SJSA1 (cell line): Measurements from ENCODE around the gene CLIP4. TPM values are rescaled to one million over a fixed set of nuclear protein-coding genes. Genes with fewer than 3 reads are reported as not detected.

Source experiments
- DNase-seq, 2 experiments: peaks; one replicate each; pipeline ENCODE4 v3.0.0-alpha.2; 2015 to 2020; ENCODE audit warnings: low spot score in 2 of 2, low read depth in 1 of 2
- H3K27ac ChIP-seq: fragments of 250-450 bp; sonication (Bioruptor Pico); 2 replicates; pipeline ENCODE4 v1.5.1; 2020; ENCODE audit warnings: mild to moderate bottlenecking, moderate library complexity
- H3K27me3 ChIP-seq: fragments of 250-450 bp; sonication (Bioruptor Pico); replicated peaks from 2 replicates; pipeline ENCODE4 v1.5.1; 2020; ENCODE audit warnings: mild to moderate bottlenecking, moderate library complexity
- H3K36me3 ChIP-seq: fragments of 250-450 bp; sonication (Bioruptor Pico); 2 replicates; pipeline ENCODE4 v1.5.1; 2020; ENCODE audit warnings: mild to moderate bottlenecking
- H3K4me1 ChIP-seq: fragments of 250-450 bp; sonication (Bioruptor Pico); replicated peaks from 2 replicates; pipeline ENCODE4 v1.6.1; 2021; ENCODE audit warnings: mild to moderate bottlenecking
- H3K4me3 ChIP-seq: fragments of 250-450 bp; sonication (Bioruptor Pico); 2 replicates; pipeline ENCODE4 v1.5.1; 2020; ENCODE audit warnings: mild to moderate bottlenecking
- H3K9me3 ChIP-seq: fragments of 250-450 bp; sonication (Bioruptor Pico); replicated peaks from 2 replicates; pipeline ENCODE4 v1.5.1; 2020; ENCODE audit warnings: mild to moderate bottlenecking
- total RNA-seq: library from RNA; depleted of rRNA; stranded (reverse); fragments of >200 nt; shearing (Covaris generic); gene quantifications from 2 replicates; pipeline ENCODE4 v1.2.3, GENCODE V29; 2014

The CLIP4 gene
- total RNA-seq, 1 experiment from 2014 or later: 34.2 TPM

GRCh38 chr2:29129586-29130281 lies 14.5 kb downstream of the CLIP4 start:
- Histone ChIP-seq H3K36me3 (peaks cover 41% of the 10 kb centered on the region), H3K27me3 (no peaks in the 10 kb centered on the region), H3K27ac (peak overlapping the region; percentile 84), H3K4me1 (peaks cover 41% of the 10 kb centered on the region), H3K4me3 (no peak overlapping the region), H3K9me3 (no peaks in the 10 kb centered on the region; the same call in 1 of the 2 replicates)
- DNase-seq: peak in 1 of 2 experiments; percentile 52

GRCh38 chr2:29130295-29130694 lies 15.1 kb downstream of the CLIP4 start:
- Histone ChIP-seq H3K27ac (peak overlapping the region; percentile 84), H3K27me3 (no peaks in the 10 kb centered on the region), H3K4me3 (no peak overlapping the region), H3K36me3 (peaks cover 36% of the 10 kb centered on the region), H3K9me3 (no peaks in the 10 kb centered on the region), H3K4me1 (peaks cover 41% of the 10 kb centered on the region)
- DNase-seq: peak; percentile 53 to 57

GRCh38 chr2:29134933-29135332 lies 19.7 kb downstream of the CLIP4 start:
- peaks cover 4% of the 10 kb centered on the region for H3K9me3 ChIP-seq

GRCh38 chr2:29139152-29139551 lies 23.9 kb downstream of the CLIP4 start:
- Histone ChIP-seq H3K4me1 (0 out of 2 replicates have a peak, but pooled peaks cover 3% of the 10 kb centered on the region), H3K27ac (no peak overlapping the region)
- no peak for DNase-seq

More at GRCh38 chr2:29134933-29135332, 19.7 kb downstream of the CLIP4 start:
- Histone ChIP-seq H3K27me3 (no peaks in the 10 kb centered on the region), H3K4me1 (peaks cover 12% of the 10 kb centered on the region), H3K27ac (no peak overlapping the region), H3K4me3 (no peak overlapping the region), H3K36me3 (peaks cover 51% of the 10 kb centered on the region)
- DNase-seq: no peak

GRCh38 chr2:29139731-29140130 lies 24.5 kb downstream of the CLIP4 start:
- H3K27me3 ChIP-seq: no peaks in the 10 kb centered on the region
- DNase-seq: no peak
- H3K4me3 ChIP-seq: no peak overlapping the region
- H3K27ac ChIP-seq: no peak overlapping the region
- H3K36me3 ChIP-seq: peaks cover 31% of the 10 kb centered on the region
- 0 out of 2 replicates have a peak, but pooled peaks cover 3% of the 10 kb centered on the region for H3K4me1 ChIP-seq
- H3K9me3 ChIP-seq: peaks cover 4% of the 10 kb centered on the region

More at GRCh38 chr2:29139152-29139551, 23.9 kb downstream of the CLIP4 start:
- H3K4me3 ChIP-seq: no peak overlapping the region
- no peaks in the 10 kb centered on the region for H3K27me3 ChIP-seq
- peaks cover 4% of the 10 kb centered on the region for H3K9me3 ChIP-seq
- peaks cover 31% of the 10 kb centered on the region for H3K36me3 ChIP-seq

GRCh38 chr2:29143657-29144056 lies 28.4 kb downstream of the CLIP4 start:
- DNase-seq: no peak

GRCh38 chr2:29146197-29146596 lies 31.0 kb downstream of the CLIP4 start:
- no peak overlapping the region for H3K4me3 ChIP-seq
- H3K27ac ChIP-seq: no peak overlapping the region
- H3K9me3 ChIP-seq: no peaks in the 10 kb centered on the region
- no peaks in the 10 kb centered on the region for H3K4me1 ChIP-seq
- no peaks in the 10 kb centered on the region for H3K27me3 ChIP-seq
- H3K36me3 ChIP-seq: peaks cover 12% of the 10 kb centered on the region
- DNase-seq: no peak

More at GRCh38 chr2:29143657-29144056, 28.4 kb downstream of the CLIP4 start:
- Histone ChIP-seq H3K4me3 (no peak overlapping the region), H3K9me3 (peaks cover 2% of the 10 kb centered on the region), H3K27me3 (no peaks in the 10 kb centered on the region), H3K4me1 (0 out of 2 replicates have a peak, but pooled peaks cover 3% of the 10 kb centered on the region), H3K36me3 (peaks cover 15% of the 10 kb centered on the region), H3K27ac (no peak overlapping the region)

GRCh38 chr2:29147963-29148362 lies 32.7 kb downstream of the CLIP4 start:
- Histone ChIP-seq H3K36me3 (peaks cover 22% of the 10 kb centered on the region), H3K27me3 (no peaks in the 10 kb centered on the region), H3K4me1 (no peaks in the 10 kb centered on the region), H3K27ac (no peak overlapping the region), H3K4me3 (no peak overlapping the region), H3K9me3 (no peaks in the 10 kb centered on the region)
- DNase-seq: no peak

GRCh38 chr2:29154610-29155009 lies 39.4 kb downstream of the CLIP4 start:
- peaks cover 58% of the 10 kb centered on the region for H3K36me3 ChIP-seq
- no peak overlapping the region for H3K4me3 ChIP-seq
- H3K9me3 ChIP-seq: no peaks in the 10 kb centered on the region
- no peak for DNase-seq
- no peaks in the 10 kb centered on the region for H3K27me3 ChIP-seq
- no peak overlapping the region for H3K27ac ChIP-seq
- no peaks in the 10 kb centered on the region for H3K4me1 ChIP-seq

- H3K4me3 ChIP-seq: no peak overlapping the region
- H3K27me3 ChIP-seq: no peaks in the 10 kb centered on the region
- no peaks in the 10 kb centered on the region for H3K9me3 ChIP-seq
- H3K27ac ChIP-seq: no peak overlapping the region
- H3K4me1 ChIP-seq: no peaks in the 10 kb centered on the region
- no peak for DNase-seq
- H3K36me3 ChIP-seq: peaks cover 62% of the 10 kb centered on the region
Observed at GRCh38 chr2:29155578-29155977, 40.4 kb downstream of the CLIP4 start.

- H3K36me3 ChIP-seq: peaks cover 63% of the 10 kb centered on the region
- no peak overlapping the region for H3K4me3 ChIP-seq
- DNase-seq: no peak
- no peaks in the 10 kb centered on the region for H3K27me3 ChIP-seq
- H3K9me3 ChIP-seq: no peaks in the 10 kb centered on the region
- no peak overlapping the region for H3K27ac ChIP-seq
- H3K4me1 ChIP-seq: no peaks in the 10 kb centered on the region
Observed at GRCh38 chr2:29157131-29157530, 41.9 kb downstream of the CLIP4 start.

GRCh38 chr2:29159125-29159524 lies 43.9 kb downstream of the CLIP4 start:
- H3K9me3 ChIP-seq: no peaks in the 10 kb centered on the region
- H3K27me3 ChIP-seq: no peaks in the 10 kb centered on the region
- H3K4me3 ChIP-seq: no peak overlapping the region
- no peak for DNase-seq
- H3K36me3 ChIP-seq: peaks cover 45% of the 10 kb centered on the region
- no peaks in the 10 kb centered on the region for H3K4me1 ChIP-seq
- H3K27ac ChIP-seq: no peak overlapping the region

- H3K27ac ChIP-seq: no peak overlapping the region
Observed at GRCh38 chr2:29160184-29160583, 45.0 kb downstream of the CLIP4 start.

GRCh38 chr2:29162204-29162928 lies 47.2 kb downstream of the CLIP4 start:
- H3K36me3 ChIP-seq: peaks cover 32% of the 10 kb centered on the region
- H3K27me3 ChIP-seq: no peaks in the 10 kb centered on the region

More at GRCh38 chr2:29160184-29160583, 45.0 kb downstream of the CLIP4 start:
- peaks cover 1% of the 10 kb centered on the region for H3K4me1 ChIP-seq
- no peaks in the 10 kb centered on the region for H3K27me3 ChIP-seq
- DNase-seq: no peak
- no peaks in the 10 kb centered on the region for H3K9me3 ChIP-seq
- H3K4me3 ChIP-seq: no peak overlapping the region
- peaks cover 37% of the 10 kb centered on the region for H3K36me3 ChIP-seq

More at GRCh38 chr2:29162204-29162928, 47.2 kb downstream of the CLIP4 start:
- Histone ChIP-seq H3K4me1 (peaks cover 8% of the 10 kb centered on the region), H3K27ac (no peak overlapping the region), H3K4me3 (no peak overlapping the region), H3K9me3 (no peaks in the 10 kb centered on the region)
- no peak for DNase-seq
